ENCODE data around the gene RPL38. TPM values are rescaled to one million over a fixed set of nuclear protein-coding genes. Genes with fewer than 3 reads are reported as not detected.

RPL38 gene
- total and polyA plus RNA-seq, 2 of the 4 experiments (the other 2 are of a cell fraction) = 111 to 527 TPM

- in situ Hi-C loops (cut with MboI; ENCODE audit: low sequenced_read_pairs) = no loop called here
- dilution Hi-C loops (cut with HindIII; ENCODE audit: low sequenced_read_pairs, unreplicated experiment) = no loop called here
- H2AK9ac ChIP-seq (replicated peaks; ENCODE audit: low read depth, low read length, poor library complexity) = no peak overlapping the region
- ATAC-seq (ENCODE audit: low read depth) (no peak), DNase-seq (no peak)
- no peak overlapping the region for H4K8ac ChIP-seq (ENCODE audit: low read depth in 2 of 2, low read length in 2 of 2)
- no peak overlapping the region for H2AFZ ChIP-seq (replicated peaks; ENCODE audit: low read length, poor library complexity)
- intact Hi-C loops (cut with micrococcal nuclease) = no loop called here
- no peak overlapping the region for H4K91ac ChIP-seq (ENCODE audit: insufficient read depth, low read depth, low read length)
- peaks cover 36% of the 10 kb centered on the region for H3K9me3 ChIP-seq (ENCODE audit: control insufficient read depth, insufficient read depth, low read length)
- TF ChIP-seq CEBPB (IDR thresholded peaks at IDR 0.05; ENCODE audit: low read depth, low read length) = no peak
- no peak for TF ChIP-seq MAZ (IDR thresholded peaks at IDR 0.05; ENCODE audit: borderline replicate concordance, low read depth, low read length)
- no peak for TF ChIP-seq RAD21 (IDR thresholded peaks at IDR 0.05; ENCODE audit: low read length)
- no peak for TF ChIP-seq USF2 (IDR thresholded peaks at IDR 0.05; ENCODE audit: low read depth, low read length)
- no peak for TF ChIP-seq RFX5 (IDR thresholded peaks at IDR 0.05; ENCODE audit: low read depth, low read length)
- TF ChIP-seq MXI1 (IDR thresholded peaks at IDR 0.05; ENCODE audit: borderline replicate concordance, low read depth, low read length) = no peak
- TF ChIP-seq ELK1 (IDR thresholded peaks at IDR 0.05; ENCODE audit: borderline replicate concordance, low read depth, low read length) = no peak
- no peak for TF ChIP-seq FOS (IDR thresholded peaks at IDR 0.05; ENCODE audit: low read depth, low read length)
- TF ChIP-seq SMC3 (IDR thresholded peaks at IDR 0.05; ENCODE audit: low read depth, low read length) = no peak
- WGBS, 2 experiments (ENCODE audit: extremely low coverage in 2 of 2, insufficient read length in 1 of 2) = 50% methylated on average over 3 of the region's 9 CpGs; no CpG with 5 or more reads in 1 of the 2 experiments
- H3K27ac ChIP-seq (ENCODE audit: insufficient read depth, low read length) = no peak overlapping the region
- H3K9ac ChIP-seq (ENCODE audit: low read depth, low read length) = no peak overlapping the region
- no peak overlapping the region for H2BK5ac ChIP-seq (ENCODE audit: low read depth, low read length, poor library complexity, severe bottlenecking)
- H4K20me1 ChIP-seq (ENCODE audit: insufficient read depth, low read length) = no peaks in the 10 kb centered on the region
- no peak overlapping the region for H3K14ac ChIP-seq (replicated peaks; ENCODE audit: low read depth, low read length)
- no peak overlapping the region for H3K56ac ChIP-seq (ENCODE audit: extremely low read depth, insufficient read depth, low read length)
- no peak overlapping the region for H3K4me3 ChIP-seq (ENCODE audit: insufficient read depth, low read depth, low read length)
- no peak overlapping the region for H2AK5ac ChIP-seq (ENCODE audit: low read depth, low read length)
- no peak overlapping the region for H2BK20ac ChIP-seq (ENCODE audit: low read depth, low read length)
- no peak overlapping the region for H4K5ac ChIP-seq (ENCODE audit: low read depth, low read length)
- H2BK120ac ChIP-seq (ENCODE audit: low read depth, low read length) = no peak overlapping the region
- H3K23ac ChIP-seq (ENCODE audit: low read depth, low read length) = no peak overlapping the region
- CTCF ChIA-PET = no interaction called here
- no peaks in the 10 kb centered on the region for H3K79me1 ChIP-seq (ENCODE audit: low read depth in 1 of 2, low read length in 2 of 2)
- no peak overlapping the region for H3K4me2 ChIP-seq (ENCODE audit: low read depth, low read length)
- POLR2A ChIA-PET (ENCODE audit: unreplicated experiment) = no interaction called here
- no peaks in the 10 kb centered on the region for H3K9me1 ChIP-seq (ENCODE audit: insufficient read depth, low read length)
- BruUV-seq (replicated peaks) = no TSS peak
- H3K4me1 ChIP-seq (ENCODE audit: control insufficient read depth, insufficient read depth, low read length) = no peaks in the 10 kb centered on the region
- no peaks in the 10 kb centered on the region for H3K36me3 ChIP-seq (ENCODE audit: control insufficient read depth, insufficient read depth, low read length)
- no peaks in the 10 kb centered on the region for H3K27me3 ChIP-seq (ENCODE audit: control insufficient read depth, insufficient read depth, low read length)
- H3K4ac ChIP-seq (ENCODE audit: low read depth, low read length) = no peak overlapping the region
- no peak overlapping the region for H3K18ac ChIP-seq (ENCODE audit: low read depth, low read length)
- H2BK15ac ChIP-seq (ENCODE audit: low read depth, low read length) = no peak overlapping the region
Observed at GRCh38 chr17:74157366-74157765, 46.1 kb upstream of the RPL38 start.
